Measurements from ENCODE around the gene H2BW2.
"Not testable (repeated sequence)": the region's sequence is repeated elsewhere in the genome, so short reads cannot be mapped to it uniquely, and the experiment has no call there.

The H2BW2 gene

GRCh38 chrX:104039689-104040505 is at the start of gene H2BW2:
TSS of gene H2BW2 (plus strand) at chrX:104039956. CDS start at chrX:104039995, 39 bp downstream.
- no peak for DNase-seq

- DNase-seq, result no peak
These were observed 40.5 kb upstream of the H2BW2 start for GRCh38 chrX:103999234-103999633.

GRCh38 chrX:104008831-104009230 is 30.9 kb upstream of the H2BW2 start:
- no peak for DNase-seq

GRCh38 chrX:104013158-104013557 is 26.6 kb upstream of the H2BW2 start:
- DNase-seq, result no peak

- no peak for DNase-seq
These were observed 26.1 kb upstream of the H2BW2 start, which contains the start of gene H2BW1 for GRCh38 chrX:104013606-104014005. TSS of gene H2BW1 (minus strand) at chrX:104013708. CDS start at chrX:104013576, 132 bp downstream.

- DNase-seq, result not testable (repeated sequence)
These were observed 24.2 kb upstream of the H2BW2 start for GRCh38 chrX:104015576-104015975.

GRCh38 chrX:104018126-104018525 is 21.6 kb upstream of the H2BW2 start:
- DNase-seq, result no peak

GRCh38 chrX:104041003-104041402 is 1.2 kb downstream of the H2BW2 start:
- no peak for DNase-seq

- no peak for DNase-seq
These were observed 5.9 kb downstream of the H2BW2 start for GRCh38 chrX:104045642-104046041.

GRCh38 chrX:104047171-104047570 is 7.4 kb downstream of the H2BW2 start:
- DNase-seq, result no peak

- not testable (repeated sequence) for DNase-seq
These were observed 15.2 kb downstream of the H2BW2 start for GRCh38 chrX:104054956-104055355.

GRCh38 chrX:104062636-104063035 is 22.9 kb downstream of the H2BW2 start:
- not testable (repeated sequence) for DNase-seq

GRCh38 chrX:104075778-104076445 is 36.2 kb downstream of the H2BW2 start, which contains the start of gene TMSB15C:
TSS of gene TMSB15C (minus strand) at chrX:104076236.
- DNase-seq, result not testable (repeated sequence)

GRCh38 chrX:104077854-104078253 is 38.1 kb downstream of the H2BW2 start:
- DNase-seq, result not testable (repeated sequence)

GRCh38 chrX:104084063-104084462 is 44.3 kb downstream of the H2BW2 start:
- no peak for DNase-seq

GRCh38 chrX:104084534-104085277 is 45.0 kb downstream of the H2BW2 start:
- DNase-seq, result no peak

- DNase-seq, result no peak
These were observed 45.7 kb downstream of the H2BW2 start for GRCh38 chrX:104085477-104085876.

- DNase-seq, result no peak
These were observed 46.2 kb downstream of the H2BW2 start for GRCh38 chrX:104085919-104086318.

Measured in C1 segment of cervical spinal cord (tissue), 14 donors.